HEK293 (cell line): ENCODE measurements around the gene CACNB3.

Source experiments
- CTCF ChIA-PET: fragments of 350-600 bp; formaldehyde crosslinking; extraction: SDS; loops from one replicate; lab custom pipeline; 2021; ENCODE audit warnings: antibody characterized with exemption; lab: Yijun Ruan, JAX
- POLR2A ChIA-PET: fragments of 300-600 bp; formaldehyde crosslinking; extraction: SDS; loops from one replicate; lab custom pipeline; 2020; ENCODE audit warnings: antibody characterized with exemption, inconsistent platforms; lab: Yijun Ruan, JAX
- H3K27ac ChIP-seq: fragments of 200-500 bp; sonication (Bioruptor generic); 2 replicates; pipeline ENCODE4 v1.5.1; 2014; ENCODE audit warnings: low read depth, low read length, control low read depth, inconsistent platforms; ENCODE audit errors: extremely low read depth
- H3K36me3 ChIP-seq, 2 experiments: fragments of 200-500 bp in 1 of 2; sonication (Bioruptor generic) in 1 of 2; 1 replicate in 1 of 2; 2 replicates in 1 of 2; pipeline ENCODE4 v1.5.1; 2014 to 2017; ENCODE audit warnings: inconsistent platforms in 2 of 2, low read length in 2 of 2; ENCODE audit not compliant: control insufficient read depth in 2 of 2, insufficient read depth in 1 of 2
- H3K4me1 ChIP-seq: fragments of 200-500 bp; sonication (Bioruptor generic); 2 replicates; pipeline ENCODE4 v1.5.1; 2014; ENCODE audit warnings: mild to moderate bottlenecking, low read length, inconsistent platforms; ENCODE audit not compliant: control insufficient read depth, insufficient read depth
- H3K4me3 ChIP-seq: 2 replicates; pipeline ENCODE4 v1.5.1; 2011; ENCODE audit warnings: low read depth, mild to moderate bottlenecking, control low read depth, low read length, moderate library complexity
- H3K9me3 ChIP-seq: fragments of 200-500 bp; sonication (Bioruptor generic); 2 replicates; pipeline ENCODE4 v1.5.1; 2014; ENCODE audit warnings: low read depth, low read length, inconsistent platforms; ENCODE audit not compliant: control insufficient read depth, insufficient read depth
- FEZF1 ChIP-seq: fragments of 450-650 bp; formaldehyde crosslinking; IDR thresholded peaks from 2 replicates; pipeline ENCODE4 v1.5.1; 2016; ENCODE audit warnings: missing biosample characterization, missing genetic modification characterization
- KLF17 ChIP-seq: fragments of 450-650 bp; formaldehyde crosslinking; IDR thresholded peaks from 2 replicates; pipeline ENCODE4 v1.5.1; 2016; ENCODE audit warnings: missing biosample characterization, missing genetic modification characterization
- SCRT2 ChIP-seq: fragments of 450-650 bp; formaldehyde crosslinking; IDR thresholded peaks from 2 replicates; pipeline ENCODE4 v1.5.1; 2016; ENCODE audit warnings: missing biosample characterization, missing genetic modification characterization
- ZIC2 ChIP-seq: fragments of 450-650 bp; formaldehyde crosslinking; IDR thresholded peaks from 2 replicates; pipeline ENCODE4 v1.5.1; 2016; ENCODE audit warnings: missing biosample characterization, missing genetic modification characterization
- ZNF335 ChIP-seq: fragments of 450-650 bp; formaldehyde crosslinking; conservative IDR thresholded peaks from 2 replicates; pipeline ENCODE4 v1.5.1; 2016; ENCODE audit warnings: missing biosample characterization, missing genetic modification characterization
- ZNF354C ChIP-seq: fragments of 450-650 bp; formaldehyde crosslinking; IDR thresholded peaks from 2 replicates; pipeline ENCODE4 v1.5.1; 2016; ENCODE audit warnings: missing biosample characterization, missing genetic modification characterization, low read depth, borderline replicate concordance
- ZNF529 ChIP-seq: fragments of 450-650 bp; formaldehyde crosslinking; IDR thresholded peaks from 2 replicates; pipeline ENCODE4 v1.5.1; 2017; ENCODE audit warnings: missing genetic modification characterization, missing biosample characterization; ENCODE audit not compliant: insufficient replicate concordance
- ZNF560 ChIP-seq: fragments of 450-650 bp; formaldehyde crosslinking; IDR thresholded peaks from 2 replicates; pipeline ENCODE4 v1.5.1; 2017; ENCODE audit warnings: missing biosample characterization, missing genetic modification characterization, borderline replicate concordance
- ZNF792 ChIP-seq: fragments of 450-650 bp; formaldehyde crosslinking; IDR thresholded peaks from 2 replicates; pipeline ENCODE4 v1.5.1; 2016; ENCODE audit warnings: missing biosample characterization, missing genetic modification characterization
- ZSCAN16 ChIP-seq: fragments of 450-650 bp; formaldehyde crosslinking; IDR thresholded peaks from 2 replicates; pipeline ENCODE4 v1.5.1; 2016; ENCODE audit warnings: missing biosample characterization, missing genetic modification characterization
- ZXDB ChIP-seq: fragments of 450-650 bp; formaldehyde crosslinking; IDR thresholded peaks from 2 replicates; pipeline ENCODE4 v1.5.1; 2016; ENCODE audit warnings: missing biosample characterization, missing genetic modification characterization
- TF ChIP-seq, protein P1 (sequence below): fragments of 450-650 bp; formaldehyde crosslinking; IDR thresholded peaks from 2 replicates; pipeline ENCODE4 v1.5.1; 2016; ENCODE audit warnings: missing biosample characterization, missing genetic modification characterization, borderline replicate concordance
- TF ChIP-seq, protein P2 (sequence below): fragments of 450-650 bp; formaldehyde crosslinking; IDR thresholded peaks from 2 replicates; pipeline ENCODE4 v1.5.1; 2017; ENCODE audit warnings: missing biosample characterization, missing genetic modification characterization

Gene CACNB3

GRCh38 chr12:48779869-48780268 is 38.4 kb upstream of the CACNB3 start (continued):
- TF ChIP-seq KLF17 = no peak
- peak; percentile 71 for TF ChIP-seq ZIC2
- TF ChIP-seq, protein P1, sequence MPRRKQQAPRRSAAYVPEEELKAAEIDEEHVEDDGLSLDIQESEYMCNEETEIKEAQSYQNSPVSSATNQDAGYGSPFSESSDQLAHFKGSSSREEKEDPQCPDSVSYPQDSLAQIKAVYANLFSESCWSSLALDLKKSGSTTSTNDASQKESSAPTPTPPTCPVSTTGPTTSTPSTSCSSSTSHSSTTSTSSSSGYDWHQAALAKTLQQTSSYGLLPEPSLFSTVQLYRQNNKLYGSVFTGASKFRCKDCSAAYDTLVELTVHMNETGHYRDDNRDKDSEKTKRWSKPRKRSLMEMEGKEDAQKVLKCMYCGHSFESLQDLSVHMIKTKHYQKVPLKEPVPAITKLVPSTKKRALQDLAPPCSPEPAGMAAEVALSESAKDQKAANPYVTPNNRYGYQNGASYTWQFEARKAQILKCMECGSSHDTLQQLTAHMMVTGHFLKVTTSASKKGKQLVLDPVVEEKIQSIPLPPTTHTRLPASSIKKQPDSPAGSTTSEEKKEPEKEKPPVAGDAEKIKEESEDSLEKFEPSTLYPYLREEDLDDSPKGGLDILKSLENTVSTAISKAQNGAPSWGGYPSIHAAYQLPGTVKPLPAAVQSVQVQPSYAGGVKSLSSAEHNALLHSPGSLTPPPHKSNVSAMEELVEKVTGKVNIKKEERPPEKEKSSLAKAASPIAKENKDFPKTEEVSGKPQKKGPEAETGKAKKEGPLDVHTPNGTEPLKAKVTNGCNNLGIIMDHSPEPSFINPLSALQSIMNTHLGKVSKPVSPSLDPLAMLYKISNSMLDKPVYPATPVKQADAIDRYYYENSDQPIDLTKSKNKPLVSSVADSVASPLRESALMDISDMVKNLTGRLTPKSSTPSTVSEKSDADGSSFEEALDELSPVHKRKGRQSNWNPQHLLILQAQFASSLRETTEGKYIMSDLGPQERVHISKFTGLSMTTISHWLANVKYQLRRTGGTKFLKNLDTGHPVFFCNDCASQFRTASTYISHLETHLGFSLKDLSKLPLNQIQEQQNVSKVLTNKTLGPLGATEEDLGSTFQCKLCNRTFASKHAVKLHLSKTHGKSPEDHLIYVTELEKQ = no peak
- TF ChIP-seq ZXDB (tag by site-specific recombination) = no peak
- TF ChIP-seq, protein P2, sequence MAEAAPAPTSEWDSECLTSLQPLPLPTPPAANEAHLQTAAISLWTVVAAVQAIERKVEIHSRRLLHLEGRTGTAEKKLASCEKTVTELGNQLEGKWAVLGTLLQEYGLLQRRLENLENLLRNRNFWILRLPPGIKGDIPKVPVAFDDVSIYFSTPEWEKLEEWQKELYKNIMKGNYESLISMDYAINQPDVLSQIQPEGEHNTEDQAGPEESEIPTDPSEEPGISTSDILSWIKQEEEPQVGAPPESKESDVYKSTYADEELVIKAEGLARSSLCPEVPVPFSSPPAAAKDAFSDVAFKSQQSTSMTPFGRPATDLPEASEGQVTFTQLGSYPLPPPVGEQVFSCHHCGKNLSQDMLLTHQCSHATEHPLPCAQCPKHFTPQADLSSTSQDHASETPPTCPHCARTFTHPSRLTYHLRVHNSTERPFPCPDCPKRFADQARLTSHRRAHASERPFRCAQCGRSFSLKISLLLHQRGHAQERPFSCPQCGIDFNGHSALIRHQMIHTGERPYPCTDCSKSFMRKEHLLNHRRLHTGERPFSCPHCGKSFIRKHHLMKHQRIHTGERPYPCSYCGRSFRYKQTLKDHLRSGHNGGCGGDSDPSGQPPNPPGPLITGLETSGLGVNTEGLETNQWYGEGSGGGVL = 0 out of 2 replicates have a peak, but pooled peaks have one; percentile 34
- TF ChIP-seq FEZF1 (tag by site-specific recombination) = no peak
- TF ChIP-seq ZNF529 (tag by site-specific recombination) = no peak
- TF ChIP-seq ZNF792 (tag by site-specific recombination) = no peak
- no peak for TF ChIP-seq ZNF560 (tag by site-specific recombination)

- Histone ChIP-seq H3K36me3 (peaks cover 0 to 58% of the 10 kb centered on the region in 2 experiments; a peak in 2 of 3 replicates), H3K4me3 (no peak overlapping the region), H3K9me3 (no peaks in the 10 kb centered on the region), H3K4me1 (no peaks in the 10 kb centered on the region), H3K27ac (no peak overlapping the region)
- ChIA-PET POLR2A (no interaction called here), CTCF (interaction anchor here (0.6 to 1.2 kb wide), 4 partner anchors 13 to 252 kb away, joined by 3 to 4 read pairs (median 3); no protein-coding TSS in a partner anchor)
- TF ChIP-seq ZSCAN16 (tag by site-specific recombination) = no peak
- TF ChIP-seq ZNF335 = peak; percentile 51
Measured at GRCh38 chr12:48780381-48781025, 37.8 kb upstream of the CACNB3 start.

GRCh38 chr12:48781750-48782456 is 36.4 kb upstream of the CACNB3 start:
- Histone ChIP-seq H3K36me3 (peaks cover 0 to 45% of the 10 kb centered on the region in 2 experiments; a peak in 2 of 3 replicates), H3K4me3 (no peak overlapping the region), H3K9me3 (no peaks in the 10 kb centered on the region), H3K27ac (no peak overlapping the region), H3K4me1 (peaks cover 1% of the 10 kb centered on the region; the same call in 1 of the 2 replicates)
- CTCF ChIA-PET = interaction anchor here (0.6 to 1.4 kb wide), 2 partner anchors 30 to 72 kb away, joined by 3 read pairs; no protein-coding TSS in a partner anchor
- TF ChIP-seq ZNF354C (tag by site-specific recombination) (no peak), SCRT2 (tag by site-specific recombination) (peak; percentile 30; the same call in 1 of the 2 replicates)
- POLR2A ChIA-PET = no interaction called here
